DMS 273 (cell line): ENCODE measurements around the gene MMUT.
A peak's percentile ranks its signal among the peaks of the same experiment; 100 is the strongest.
"Not testable (repeated sequence)": the region's sequence is repeated elsewhere in the genome, so short reads cannot be mapped to it uniquely, and the experiment has no call there.

Source experiments
- DNase-seq: peaks from one replicate; lab custom pipeline; 2025; ENCODE audit not compliant: unreplicated experiment; lab: John Stamatoyannopoulos, UW

Gene MMUT

DNA sequence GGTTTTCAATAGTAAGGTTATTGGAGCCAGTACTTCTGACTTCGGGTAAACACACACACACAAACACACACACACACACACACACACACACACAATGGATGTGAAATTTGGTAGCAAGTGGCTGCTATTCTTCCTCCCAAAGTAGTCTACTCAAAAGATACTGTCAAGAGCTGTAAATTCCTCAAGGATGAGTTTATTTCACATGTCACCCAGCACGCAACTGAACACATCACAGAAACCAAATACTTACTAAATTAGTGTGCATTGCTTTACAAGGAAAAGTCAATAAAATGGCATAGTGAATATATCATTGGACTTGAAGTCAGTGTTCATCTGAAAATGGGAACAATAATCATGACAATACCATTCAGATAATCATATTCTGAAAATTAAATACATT lies 32.9 kb downstream of the MMUT start:
- no peak for DNase-seq

DNA sequence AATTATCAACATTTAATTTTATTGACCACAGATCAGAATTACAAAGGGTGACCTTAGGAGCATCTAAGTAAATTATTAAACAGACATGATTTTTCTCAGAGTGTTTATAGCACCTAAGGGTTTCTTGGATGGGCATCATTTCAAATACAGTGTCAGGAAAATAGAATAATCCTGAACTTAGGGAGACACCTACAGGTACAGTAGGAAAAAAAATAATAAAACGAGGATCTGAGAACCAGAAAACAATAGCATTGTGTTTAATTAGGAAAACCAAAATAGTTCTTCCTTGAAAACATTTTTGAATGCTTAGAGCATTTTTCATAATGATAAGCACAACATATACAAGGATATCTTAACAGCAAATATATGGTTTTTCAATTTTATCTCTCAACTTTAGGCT lies 39.2 kb downstream of the MMUT start:
- peak; percentile 3 for DNase-seq

DNA sequence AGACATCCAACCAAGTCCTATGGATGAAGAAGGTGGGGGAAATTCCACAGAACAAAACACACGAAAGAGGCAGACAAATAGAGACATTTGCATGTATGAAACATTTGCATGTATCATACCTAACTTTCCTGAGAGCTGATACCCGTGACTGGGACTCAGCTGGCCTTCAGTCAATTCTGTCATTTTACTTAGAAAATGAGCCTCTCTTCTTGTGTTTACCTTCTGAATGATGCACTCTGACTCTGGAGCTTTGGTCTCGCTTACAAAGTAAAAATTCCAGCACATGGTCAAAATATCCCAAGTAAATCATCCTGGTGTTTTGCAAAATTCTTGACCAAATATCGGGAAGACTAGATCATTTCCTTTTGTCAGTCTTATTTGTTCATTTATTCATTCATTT lies 46.9 kb downstream of the MMUT start:
- DNase-seq = no peak

DNA sequence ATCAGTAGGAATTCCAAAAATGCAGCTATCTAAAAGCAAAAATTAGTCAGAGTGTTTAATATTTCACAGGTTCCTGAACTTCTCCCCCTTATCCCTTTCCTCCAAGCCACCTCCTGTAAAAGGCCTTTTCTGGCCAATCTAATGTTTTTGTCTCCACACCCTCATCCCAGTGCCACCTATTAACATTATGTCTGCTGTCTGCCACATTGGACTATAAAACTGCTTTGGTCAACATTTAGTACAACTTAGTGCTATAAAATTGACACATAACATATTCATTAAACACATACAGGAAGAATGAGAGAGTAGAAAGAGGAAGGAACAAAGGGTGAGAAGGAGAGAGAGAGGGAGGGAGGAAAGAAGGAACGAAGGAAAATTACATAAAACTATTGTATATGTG lies 47.7 kb downstream of the MMUT start:
- no peak for DNase-seq

DNA sequence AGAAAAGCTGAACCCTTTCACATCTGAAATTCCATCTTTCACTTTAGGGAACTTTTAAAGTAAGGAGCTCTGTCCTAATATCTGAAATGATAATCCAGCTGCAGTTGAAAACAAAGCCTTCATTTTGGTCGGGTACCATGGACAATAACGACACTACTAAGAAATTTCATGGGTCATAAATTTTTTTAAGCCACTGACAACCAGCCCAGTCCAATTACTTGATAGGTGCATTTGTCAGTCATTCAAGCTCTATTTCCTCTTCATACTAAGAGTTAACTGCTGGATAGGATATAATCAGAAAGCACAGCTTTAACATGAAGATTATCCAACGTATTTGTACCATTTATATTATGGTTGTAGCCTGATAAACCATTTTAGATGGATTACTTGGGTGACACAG lies 52.5 kb downstream of the MMUT start:
- no peak for DNase-seq

DNA sequence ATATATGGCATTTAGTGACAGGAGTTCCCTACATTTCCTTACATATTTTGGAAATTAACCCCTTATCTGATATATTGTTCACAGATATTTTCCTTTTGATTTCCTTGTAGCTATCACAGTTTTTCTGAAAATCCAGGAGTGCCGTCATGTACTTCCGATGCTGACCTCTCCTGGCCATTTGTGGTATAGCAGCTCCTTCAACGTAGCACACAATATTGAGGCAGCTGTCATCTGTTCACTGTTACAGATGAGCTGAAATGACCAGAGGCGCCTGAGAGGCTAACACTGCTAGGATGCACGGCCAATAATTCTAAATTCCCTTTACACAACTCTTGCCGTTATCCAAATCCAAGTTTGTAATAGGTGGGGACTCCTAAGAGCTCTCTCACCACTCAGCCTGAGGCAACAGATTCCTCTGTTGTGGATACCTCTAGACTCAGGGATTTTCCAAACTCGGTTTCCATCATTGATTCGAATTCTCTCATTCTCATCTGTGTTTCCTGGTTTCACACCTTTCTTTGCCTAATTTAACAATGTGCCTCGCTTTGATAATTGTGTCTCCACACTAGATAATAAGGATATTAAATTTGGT lies 53.0 kb downstream of the MMUT start:
- DNase-seq = peak; percentile 84

DNA sequence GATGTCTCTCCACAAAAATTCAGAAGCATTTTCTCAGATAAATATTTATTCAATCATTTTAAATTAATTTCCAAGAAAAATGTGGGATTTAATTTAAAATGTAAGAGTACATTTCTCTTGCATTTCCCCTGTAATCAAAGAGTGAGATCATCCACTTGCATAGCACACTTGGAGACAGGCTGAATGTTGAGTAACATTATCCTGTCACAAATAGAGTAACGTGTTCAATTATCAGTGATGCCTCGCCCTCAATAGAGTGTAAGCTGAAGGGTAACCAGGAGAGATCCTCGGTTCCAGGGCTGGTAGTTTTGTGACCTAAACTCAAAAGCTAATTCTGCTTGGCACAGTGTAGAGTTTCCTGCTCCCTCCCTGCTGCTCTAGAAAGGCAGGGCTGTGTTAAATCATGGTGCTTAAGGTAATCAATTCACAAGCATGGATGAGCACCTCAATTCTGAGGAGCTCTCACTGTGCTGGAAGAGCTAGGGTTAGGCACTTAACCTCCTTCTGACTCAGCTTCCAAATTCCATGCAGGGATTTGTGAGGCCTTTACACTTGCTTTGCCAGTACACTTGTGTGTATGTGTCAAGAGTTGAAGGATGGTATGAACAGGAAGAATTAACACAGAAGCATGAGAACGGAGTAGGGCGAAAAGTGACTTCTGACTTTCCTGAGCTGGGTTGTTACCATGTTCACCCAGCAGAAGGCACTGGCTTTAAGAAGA lies 56.6 kb downstream of the MMUT start:
- no peak for DNase-seq

DNA sequence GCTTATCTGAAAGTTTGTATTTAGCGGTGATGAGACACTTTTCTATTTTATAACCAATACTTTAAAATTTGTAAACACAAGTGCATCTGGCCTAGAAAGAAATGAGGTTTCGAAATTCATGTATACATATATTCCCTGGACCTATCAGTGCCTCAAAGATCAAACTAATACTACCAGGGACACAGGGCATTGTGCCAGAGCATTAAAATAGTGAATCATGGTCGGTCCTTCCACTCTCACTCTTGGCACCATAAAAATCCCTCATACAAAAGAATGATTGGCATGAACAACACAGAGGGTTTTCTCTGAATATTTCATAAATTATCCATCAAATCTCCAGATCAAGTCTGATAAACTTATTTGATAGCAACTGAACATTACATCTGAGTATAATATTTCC lies 62.0 kb downstream of the MMUT start:
- DNase-seq = no peak

DNA sequence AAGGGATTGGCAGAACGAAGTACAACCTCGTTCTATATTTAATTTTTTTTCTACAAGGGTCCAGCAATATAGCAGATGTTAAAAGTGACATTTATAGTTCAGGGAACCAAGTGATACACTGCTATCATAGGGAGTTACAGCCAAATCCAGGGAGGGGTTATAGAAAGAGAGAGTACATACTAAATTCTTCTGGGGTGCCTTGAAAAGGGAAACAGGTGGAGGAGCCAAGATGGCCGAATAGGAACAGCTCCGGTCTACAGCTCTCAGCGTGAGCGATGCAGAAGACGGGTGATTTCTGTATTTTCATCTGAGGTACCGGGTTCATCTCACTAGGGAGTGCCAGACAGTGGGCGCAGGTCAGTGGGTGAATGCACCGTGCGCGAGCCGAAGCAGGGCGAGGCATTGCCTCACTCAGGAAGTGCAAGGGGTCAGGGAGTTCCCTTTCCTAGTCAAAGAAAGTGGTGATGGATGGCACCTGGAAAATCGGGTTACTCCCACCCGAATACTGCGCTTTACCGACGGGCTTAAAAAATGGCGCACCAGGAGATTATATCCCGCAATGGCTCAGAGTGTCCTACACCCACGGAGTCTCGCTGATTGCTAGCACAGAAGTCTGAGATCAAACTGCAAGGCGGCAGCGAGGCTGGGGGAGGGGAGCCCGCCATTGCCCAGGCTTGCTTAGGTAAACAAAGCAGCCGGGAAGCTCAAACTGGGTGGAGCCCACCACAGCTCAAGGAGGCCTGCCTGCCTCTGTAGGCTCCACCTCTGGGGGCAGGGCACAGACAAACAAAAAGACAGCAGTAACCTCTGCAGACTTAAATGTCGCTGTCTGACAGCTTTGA lies 76.2 kb downstream of the MMUT start:
- DNase-seq = not testable (repeated sequence)

DNA sequence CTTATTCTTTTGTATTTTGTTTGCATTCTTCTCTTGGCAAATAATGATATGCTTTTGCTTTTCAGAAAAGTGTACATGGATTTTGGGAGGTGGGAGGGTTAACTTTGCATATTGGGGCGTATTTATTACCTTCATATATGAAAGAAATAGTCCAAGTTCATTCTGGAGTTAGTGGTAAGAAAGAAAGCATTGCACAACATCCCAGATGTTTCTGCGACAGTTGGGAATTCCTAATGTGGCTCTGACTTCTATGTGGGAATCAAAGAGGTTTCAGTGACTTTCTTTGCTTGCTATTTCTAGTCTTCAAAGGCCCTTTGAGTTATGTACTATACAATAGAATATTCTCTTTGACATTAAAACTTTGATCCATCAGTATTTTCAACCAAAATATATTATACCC lies 78.1 kb downstream of the MMUT start:
- no peak for DNase-seq
